Heart right ventricle (tissue), 16 donors: ENCODE data around the gene IRAG1. TPM values are rescaled to one million over a fixed set of nuclear protein-coding genes. Genes with fewer than 3 reads are reported as not detected.

Source experiments
- ATAC-seq, 8 donors: fragments of 200-7000 bp; cut with Tn5 transposase; one replicate each; pipeline ENCODE4 v1.9.1; 2020; ENCODE audit warnings: mild to moderate bottlenecking in 8 of 8, moderate library complexity in 8 of 8, moderate number of reproducible peaks in 1 of 8
- DNase-seq, 2 donors: peaks; one replicate each; pipeline ENCODE4 v3.0.0-alpha.2; 2020
- H3K27ac ChIP-seq, 10 donors: fragments of 200-600 bp; sonication (generic) in 2 of 10; one replicate each; pipeline versions ENCODE4 v1.5.0 to v1.8.0; 2020 to 2022; ENCODE audit warnings: mild to moderate bottlenecking in 3 of 10
- H3K27me3 ChIP-seq, 7 donors: fragments of 200-600 bp; one replicate each; pipeline ENCODE4 v1.8.0; 2021 to 2022; ENCODE audit warnings: mild to moderate bottlenecking in 2 of 7
- H3K36me3 ChIP-seq, 9 donors: fragments of 200-600 bp; sonication (generic) in 1 of 9; one replicate each; pipeline versions ENCODE4 v1.5.0 to v1.8.0; 2020 to 2022; ENCODE audit warnings: mild to moderate bottlenecking in 2 of 9
- H3K4me1 ChIP-seq, 9 donors: fragments of 200-600 bp; sonication (generic) in 1 of 9; one replicate each; pipeline versions ENCODE4 v1.5.0 to v1.8.0; 2020 to 2022; ENCODE audit warnings: mild to moderate bottlenecking in 4 of 9
- H3K4me3 ChIP-seq, 10 donors: fragments of 200-600 bp; sonication (generic) in 2 of 10; one replicate each; pipeline versions ENCODE4 v1.5.0 to v1.8.0; 2020 to 2022; ENCODE audit warnings: mild to moderate bottlenecking in 7 of 10, moderate library complexity in 2 of 10
- H3K9me3 ChIP-seq, 11 donors: fragments of 200-600 bp in 10 of 11; sonication (generic) in 2 of 11; one replicate each; pipeline versions ENCODE4 v1.5.0 to v1.8.0; 2013 to 2022; ENCODE audit warnings: mild to moderate bottlenecking in 2 of 11, control low read depth in 1 of 11, moderate library complexity in 1 of 11
- CTCF ChIP-seq, 9 donors: fragments of 200-600 bp; sonication (generic) in 2 of 9; IDR thresholded peaks; one replicate each; pipeline versions ENCODE4 v1.5.0 to v1.8.0; 2021 to 2022; ENCODE audit warnings: antibody characterized with exemption in 9 of 9, mild to moderate bottlenecking in 5 of 9, moderate library complexity in 1 of 9
- WGBS, 2 donors: extraction: QIAGEN DNeasy Blood & Tissue Kit; methylation state at CpG; one replicate each; pipeline ENCODE4 v1.1.7; 2013; ENCODE audit warnings: inconsistent platforms in 1 of 2; 5-methylcytosine and 5-hydroxymethylcytosine counted together
- intact Hi-C, 10 donors: fragments of 100-400 bp; cut with DNase I; formaldehyde crosslinking; loops; one replicate each; pipeline versions ENCODE4 v1.11.1 to v1.14.2; 2022
- polyA plus RNA-seq, 2 donors: library from polyadenylated mRNA; stranded (reverse); fragments of 200-250 nt; gene quantifications; one replicate each; pipeline ENCODE4 v1.2.3, GENCODE V29; 2013
- total RNA-seq, 10 donors: library from RNA; stranded (reverse); fragmentation: NEBNext Ultra II Directional in 3 of 10; extraction: Animal tissue kit (Norgen Biotek cat#: 25700) in 3 of 10; gene quantifications; one replicate each; pipeline versions ENCODE4 v1.2.1 to v1.2.4, GENCODE V29; 2021 to 2023
- donor health status: Arrhythmogenic right ventricular cardiomyopathy.
- donor health status: ischemic (EF 13 %, LVEDD 7.1; RV severe dilation, severe dysfunction).
- donor health status: healthy with polysubstance abuse.
- donor health status: DM: no; HTN: yes; CAD: no.
- donor health status: DM: no; HTN: no; CAD: no.
- donor health status: ischemic (EF 25% LVEDD 6.9; RV normal size, moderate dysfunction).
- donor health status: ischemic (EF 25% LVEDD 5.7; RV mildly dilated, moderate dysfunction).
- donor health status: healthy.
- donor health status: DM: yes; HTN: yes; CAD: no.
- donor health status: Ischemic cardiomyopathy.
- donor health status: ischemic (EF 35%, LVEDD 5.7; RV mildly dilated, moderate dysfunction).
- donor health status: nonischemic (EF 11% LVEDD 7.7; RV severe dilation, severe dysfunction).
- donor health status: DM: yes; HTN: yes; CAD: no.
- donor health status: PGD.
- donor health status: ischemic (EF 29% LVEDD 5.4; RV normal size, mild dysfunction).
- donor health status: nonischemic (EF 23%, LVEDD 6.1; RV moderate dilation, normal function).

IRAG1 gene
- total and polyA plus RNA-seq, 12 donors = 2.5 to 8.3 (median 5.0) TPM

GRCh38 chr11:10648871-10649270 is 44.7 kb downstream of the IRAG1 start:
- no peaks in the 10 kb centered on the region for H3K9me3 ChIP-seq
- intact Hi-C loops = no loop called here
- H3K27me3 ChIP-seq = no peaks in the 10 kb centered on the region
- no peak for TF ChIP-seq CTCF (IDR thresholded peaks at IDR 0.05)
- peak overlapping the region in 1 of 10 donors; percentile 44 for H3K27ac ChIP-seq
- no peak overlapping the region for H3K4me3 ChIP-seq
- H3K36me3 ChIP-seq = no peaks in the 10 kb centered on the region
- 76 to 90% methylated on average over 7 of the region's 7 CpGs for WGBS, 2 donors
- DNase-seq (no peak), ATAC-seq (no peak)
- peaks cover 0 to 41% (median 0%) of the 10 kb centered on the region in 9 donors for H3K4me1 ChIP-seq

- TF ChIP-seq CTCF (IDR thresholded peaks at IDR 0.05) = no peak
- DNase-seq = no peak
- Histone ChIP-seq H3K36me3 (no peaks in the 10 kb centered on the region), H3K27ac (no peak overlapping the region), H3K4me3 (no peak overlapping the region), H3K4me1 (peaks cover 0 to 44% (median 0%) of the 10 kb centered on the region in 9 donors), H3K27me3 (no peaks in the 10 kb centered on the region), H3K9me3 (no peaks in the 10 kb centered on the region)
- WGBS, 2 donors = 87 to 89% methylated on average over 8 of the region's 8 CpGs
- ATAC-seq = no peak
- intact Hi-C loops = no loop called here
Observed at GRCh38 chr11:10646681-10647355, 46.7 kb downstream of the IRAG1 start.

- Histone ChIP-seq H3K27me3 (no peaks in the 10 kb centered on the region), H3K27ac (no peak overlapping the region), H3K4me1 (peaks cover 0 to 43% (median 0%) of the 10 kb centered on the region in 9 donors), H3K36me3 (no peaks in the 10 kb centered on the region), H3K9me3 (no peaks in the 10 kb centered on the region), H3K4me3 (no peak overlapping the region)
- intact Hi-C loops = no loop called here
- no peak for TF ChIP-seq CTCF (IDR thresholded peaks at IDR 0.05)
- DNase-seq (peak in 1 of 2 donors; percentile 39), ATAC-seq (peak in 3 of 8 donors; percentile 20 to 41 (median 32))
Observed at GRCh38 chr11:10646005-10646404, 47.5 kb downstream of the IRAG1 start.

- intact Hi-C loops = no loop called here
- H3K9me3 ChIP-seq = no peaks in the 10 kb centered on the region
- no peak for ATAC-seq
- no peak for DNase-seq
- 85 to 86% methylated on average over 6 of the region's 6 CpGs for WGBS, 2 donors
- H3K27me3 ChIP-seq = no peaks in the 10 kb centered on the region
- H3K27ac ChIP-seq = no peak overlapping the region
- no peak for TF ChIP-seq CTCF (IDR thresholded peaks at IDR 0.05)
- H3K36me3 ChIP-seq = no peaks in the 10 kb centered on the region
- H3K4me1 ChIP-seq = peaks cover 0 to 48% (median 0%) of the 10 kb centered on the region in 9 donors
- no peak overlapping the region for H3K4me3 ChIP-seq
Observed at GRCh38 chr11:10645212-10645795, 48.3 kb downstream of the IRAG1 start.

Other genes with a start within 250 kb of the IRAG1 start
- 1 to 10 TPM; 1.4 to 8.7 (median 2.6) TPM for gene AMPD3, start 238.5 kb downstream of the IRAG1 start, total RNA-seq
- gene AMPD3, start 238.5 kb downstream of the IRAG1 start, polyA plus RNA-seq = 1 to 10 TPM in 1 of 2 donors, under 1 TPM in 1; 0.59 to 1.2 TPM
- gene RNF141, start 152.6 kb downstream of the IRAG1 start, total RNA-seq = 10 to 100 TPM; 27.1 to 43.0 (median 35.7) TPM
- gene RNF141, start 152.6 kb downstream of the IRAG1 start, polyA plus RNA-seq = 1 to 10 TPM; 6.7 to 7.2 TPM
- gene LYVE1, start 125.1 kb downstream of the IRAG1 start, total RNA-seq = 100 to 1,000 TPM in 1 of 10 donors, 10 to 100 TPM in 5, 1 to 10 TPM in 4; 5.3 to 118 (median 25.1) TPM
- 10 to 100 TPM; 18.2 to 23.1 TPM for gene LYVE1, start 125.1 kb downstream of the IRAG1 start, polyA plus RNA-seq
- gene CTR9, start 57.5 kb upstream of the IRAG1 start, total RNA-seq = 10 to 100 TPM; 18.6 to 34.8 (median 24.7) TPM
- 10 to 100 TPM; 10.4 to 11.7 TPM for gene CTR9, start 57.5 kb upstream of the IRAG1 start, polyA plus RNA-seq
- gene EIF4G2, start 115.2 kb upstream of the IRAG1 start, total RNA-seq = 1,000 to 10,000 TPM in 3 of 10 donors, 100 to 1,000 TPM in 7; 623 to 1,076 (median 970) TPM
- 100 to 1,000 TPM; 119 to 283 TPM for gene EIF4G2, start 115.2 kb upstream of the IRAG1 start, polyA plus RNA-seq
- 10 to 100 TPM; 31.4 to 46.3 (median 39.6) TPM for gene ZBED5, start 164.3 kb upstream of the IRAG1 start, total RNA-seq
- 10 to 100 TPM; 19.4 to 63.3 TPM for gene ZBED5, start 164.3 kb upstream of the IRAG1 start, polyA plus RNA-seq